Measurements from ENCODE around the gene CYRIA.

DNA sequence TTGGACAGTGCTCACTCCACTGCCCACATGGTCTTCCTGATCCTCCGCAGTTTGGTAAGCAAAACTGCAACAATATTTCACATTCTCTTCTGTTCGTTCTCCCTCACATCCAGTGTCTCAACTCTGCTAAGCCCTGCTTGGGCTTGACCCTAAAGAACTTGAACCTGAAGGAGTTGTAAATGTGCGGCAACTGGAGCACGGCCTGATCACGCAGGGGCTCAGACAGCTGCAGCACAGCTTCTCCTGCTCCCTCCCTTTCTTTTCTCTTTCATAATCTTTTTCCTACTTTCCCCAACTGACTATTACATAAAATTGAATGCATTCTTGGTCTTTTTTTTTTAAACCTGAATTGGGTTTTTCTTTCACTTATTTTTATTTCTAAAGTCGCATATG lies 10.2 kb downstream of the CYRIA start:
- TF ChIP-seq, protein P1, sequence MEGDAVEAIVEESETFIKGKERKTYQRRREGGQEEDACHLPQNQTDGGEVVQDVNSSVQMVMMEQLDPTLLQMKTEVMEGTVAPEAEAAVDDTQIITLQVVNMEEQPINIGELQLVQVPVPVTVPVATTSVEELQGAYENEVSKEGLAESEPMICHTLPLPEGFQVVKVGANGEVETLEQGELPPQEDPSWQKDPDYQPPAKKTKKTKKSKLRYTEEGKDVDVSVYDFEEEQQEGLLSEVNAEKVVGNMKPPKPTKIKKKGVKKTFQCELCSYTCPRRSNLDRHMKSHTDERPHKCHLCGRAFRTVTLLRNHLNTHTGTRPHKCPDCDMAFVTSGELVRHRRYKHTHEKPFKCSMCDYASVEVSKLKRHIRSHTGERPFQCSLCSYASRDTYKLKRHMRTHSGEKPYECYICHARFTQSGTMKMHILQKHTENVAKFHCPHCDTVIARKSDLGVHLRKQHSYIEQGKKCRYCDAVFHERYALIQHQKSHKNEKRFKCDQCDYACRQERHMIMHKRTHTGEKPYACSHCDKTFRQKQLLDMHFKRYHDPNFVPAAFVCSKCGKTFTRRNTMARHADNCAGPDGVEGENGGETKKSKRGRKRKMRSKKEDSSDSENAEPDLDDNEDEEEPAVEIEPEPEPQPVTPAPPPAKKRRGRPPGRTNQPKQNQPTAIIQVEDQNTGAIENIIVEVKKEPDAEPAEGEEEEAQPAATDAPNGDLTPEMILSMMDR (IDR thresholded peaks at IDR 0.05; ENCODE audit: low read depth, low read length) = no peak
- TF ChIP-seq EZH2phosphoT487 (IDR thresholded peaks at IDR 0.05; ENCODE audit: low read depth) = no peak

All from OCI-LY3 (cell line).